ENCODE data around the gene MRPS18A.
A peak's percentile ranks its signal among the peaks of the same experiment; 100 is the strongest.

The MRPS18A gene

GRCh38 chr6:43669922-43670622 is 17.5 kb downstream of the MRPS18A start:
- H3K4me1 ChIP-seq (ENCODE audit: insufficient read depth, low read length, poor library complexity, severe bottlenecking): peaks cover 3% of the 10 kb centered on the region
- H3K4me2 ChIP-seq (ENCODE audit: low read depth, low read length, poor library complexity, severe bottlenecking): no peak overlapping the region
- H2AFZ ChIP-seq (ENCODE audit: low read length): no peak overlapping the region
- peaks cover 40% of the 10 kb centered on the region; the same call in 1 of the 2 replicates for H3K36me3 ChIP-seq (ENCODE audit: insufficient read depth, low read length)
- no peaks in the 10 kb centered on the region for H3K9me2 ChIP-seq (replicated peaks; ENCODE audit: low read depth, low read length)
- no peaks in the 10 kb centered on the region for H3K79me2 ChIP-seq (ENCODE audit: insufficient read depth, low read length)
- no peaks in the 10 kb centered on the region for H3K27me3 ChIP-seq (ENCODE audit: insufficient read depth, low read length, poor library complexity, severe bottlenecking)
- H3K4me3 ChIP-seq (ENCODE audit: low read length, poor library complexity, severe bottlenecking): no peak overlapping the region
- H3K9ac ChIP-seq (ENCODE audit: low read depth, low read length, poor library complexity, severe bottlenecking): no peak overlapping the region
- no peaks in the 10 kb centered on the region for H3F3A ChIP-seq (ENCODE audit: low read depth)
- no peaks in the 10 kb centered on the region for H4K20me1 ChIP-seq (ENCODE audit: insufficient read depth, low read length, poor library complexity, severe bottlenecking)
- H3K9me3 ChIP-seq (ENCODE audit: insufficient read depth, low read depth, low read length): no peaks in the 10 kb centered on the region
- TF ChIP-seq CTCF (conservative IDR thresholded peaks at IDR 0.05; ENCODE audit: low read length) (no peak), EZH2phosphoT487 (IDR thresholded peaks at IDR 0.05; ENCODE audit: borderline replicate concordance) (no peak)

- TF ChIP-seq EZH2phosphoT487 (IDR thresholded peaks at IDR 0.05; ENCODE audit: borderline replicate concordance) (no peak), CTCF (conservative IDR thresholded peaks at IDR 0.05; ENCODE audit: low read length) (no peak)
- Histone ChIP-seq H3K9me3 (ENCODE audit: insufficient read depth, low read depth, low read length) (no peaks in the 10 kb centered on the region), H3K9me2 (replicated peaks; ENCODE audit: low read depth, low read length) (no peaks in the 10 kb centered on the region), H3K4me2 (ENCODE audit: low read depth, low read length, poor library complexity, severe bottlenecking) (no peak overlapping the region), H3K4me1 (ENCODE audit: insufficient read depth, low read length, poor library complexity, severe bottlenecking) (peaks cover 3% of the 10 kb centered on the region), H3K4me3 (ENCODE audit: low read length, poor library complexity, severe bottlenecking) (no peak overlapping the region), H3K9ac (ENCODE audit: low read depth, low read length, poor library complexity, severe bottlenecking) (no peak overlapping the region), H3K36me3 (ENCODE audit: insufficient read depth, low read length) (peaks cover 33% of the 10 kb centered on the region; the same call in 1 of the 2 replicates), H3F3A (ENCODE audit: low read depth) (no peaks in the 10 kb centered on the region), H3K79me2 (ENCODE audit: insufficient read depth, low read length) (no peaks in the 10 kb centered on the region), H4K20me1 (ENCODE audit: insufficient read depth, low read length, poor library complexity, severe bottlenecking) (no peaks in the 10 kb centered on the region), H3K27me3 (ENCODE audit: insufficient read depth, low read length, poor library complexity, severe bottlenecking) (no peaks in the 10 kb centered on the region), H2AFZ (ENCODE audit: low read length) (no peak overlapping the region)
These were observed 18.3 kb downstream of the MRPS18A start for GRCh38 chr6:43669050-43669921.

GRCh38 chr6:43668151-43669028 is 19.2 kb downstream of the MRPS18A start:
- no peak overlapping the region for H3K4me3 ChIP-seq (ENCODE audit: low read length, poor library complexity, severe bottlenecking)
- H3K4me1 ChIP-seq (ENCODE audit: insufficient read depth, low read length, poor library complexity, severe bottlenecking): peaks cover 3% of the 10 kb centered on the region
- H4K20me1 ChIP-seq (ENCODE audit: insufficient read depth, low read length, poor library complexity, severe bottlenecking): no peaks in the 10 kb centered on the region
- no peak overlapping the region for H3K4me2 ChIP-seq (ENCODE audit: low read depth, low read length, poor library complexity, severe bottlenecking)
- H3K27me3 ChIP-seq (ENCODE audit: insufficient read depth, low read length, poor library complexity, severe bottlenecking): no peaks in the 10 kb centered on the region
- H3F3A ChIP-seq (ENCODE audit: low read depth): no peaks in the 10 kb centered on the region
- H3K9me3 ChIP-seq (ENCODE audit: insufficient read depth, low read depth, low read length): no peaks in the 10 kb centered on the region
- H3K79me2 ChIP-seq (ENCODE audit: insufficient read depth, low read length): no peaks in the 10 kb centered on the region
- TF ChIP-seq CTCF (conservative IDR thresholded peaks at IDR 0.05; ENCODE audit: low read length) (peak; percentile 57), EZH2phosphoT487 (IDR thresholded peaks at IDR 0.05; ENCODE audit: borderline replicate concordance) (no peak)
- no peak overlapping the region for H2AFZ ChIP-seq (ENCODE audit: low read length)
- peaks cover 24% of the 10 kb centered on the region; the same call in 1 of the 2 replicates for H3K36me3 ChIP-seq (ENCODE audit: insufficient read depth, low read length)
- H3K9ac ChIP-seq (ENCODE audit: low read depth, low read length, poor library complexity, severe bottlenecking): no peak overlapping the region
- H3K9me2 ChIP-seq (replicated peaks; ENCODE audit: low read depth, low read length): no peaks in the 10 kb centered on the region

All from Loucy (cell line).